HL-60/S4 treated with retinoic acid at 250 ng/mL for 4 days and 3 days (cell line): Measurements from ENCODE around the gene MYB.
"Not testable (repeated sequence)": the region's sequence is repeated elsewhere in the genome, so short reads cannot be mapped to it uniquely, and the experiment has no call there.

ENCODE experiments used
- in situ Hi-C: fragments of 300-500 bp; cut with MboI; formaldehyde crosslinking; loops from 2 replicates; pipeline ENCODE4 v1.7.0; 2022; ENCODE audit warnings: low sequenced_read_pairs

MYB gene

DNA sequence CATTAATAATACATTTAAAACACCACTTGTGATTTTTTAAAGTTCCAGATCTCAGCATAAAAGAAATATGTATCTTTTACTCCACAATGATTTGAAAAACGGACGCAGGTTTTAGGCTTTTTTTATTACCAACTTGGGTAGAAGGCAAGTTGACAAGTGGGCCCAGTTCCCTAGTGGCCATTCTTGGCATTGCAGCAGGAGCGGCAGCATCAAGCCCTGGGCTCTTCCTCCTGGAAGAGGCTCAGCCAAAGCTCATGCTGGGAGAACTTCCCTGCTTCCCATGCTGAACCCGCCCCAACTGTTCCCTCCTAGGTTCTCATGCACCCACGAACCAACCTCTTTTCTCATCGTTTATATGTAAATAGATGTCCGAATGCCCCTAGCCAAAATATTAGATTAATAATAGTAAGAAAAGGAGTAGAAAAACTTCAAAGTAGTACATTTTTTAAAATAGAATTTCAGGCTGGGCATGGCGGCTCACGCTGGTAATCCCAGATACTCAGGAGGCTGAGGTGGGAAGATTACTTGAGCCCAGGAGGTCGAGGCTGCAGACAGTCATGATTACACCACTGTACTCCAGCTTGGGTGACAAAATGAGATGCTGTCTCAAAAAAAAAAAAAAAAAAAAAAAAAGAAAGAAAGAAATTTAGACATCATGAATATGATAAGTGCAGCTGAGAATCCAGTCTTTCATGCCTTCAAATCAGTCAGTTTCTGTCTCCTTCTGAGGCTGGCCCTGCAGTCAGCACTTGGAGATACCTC is 18.2 kb upstream of the MYB start:
- in situ Hi-C loops: no loop called here

DNA sequence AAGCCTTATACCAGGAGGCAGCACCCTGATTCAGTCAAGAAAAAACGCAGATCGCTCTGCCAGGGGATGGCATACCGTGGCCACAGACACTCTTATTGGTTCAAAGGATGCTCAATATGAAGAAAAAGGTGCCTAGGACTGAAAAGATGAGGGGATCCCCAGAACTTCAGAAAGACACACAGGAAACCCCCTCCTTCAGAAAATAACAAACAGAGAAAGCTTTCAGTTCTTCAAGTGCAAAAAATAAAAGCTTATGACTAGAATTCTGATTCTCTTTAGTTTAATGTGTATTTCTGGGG is 17.7 kb upstream of the MYB start:
- in situ Hi-C loops: no loop called here

DNA sequence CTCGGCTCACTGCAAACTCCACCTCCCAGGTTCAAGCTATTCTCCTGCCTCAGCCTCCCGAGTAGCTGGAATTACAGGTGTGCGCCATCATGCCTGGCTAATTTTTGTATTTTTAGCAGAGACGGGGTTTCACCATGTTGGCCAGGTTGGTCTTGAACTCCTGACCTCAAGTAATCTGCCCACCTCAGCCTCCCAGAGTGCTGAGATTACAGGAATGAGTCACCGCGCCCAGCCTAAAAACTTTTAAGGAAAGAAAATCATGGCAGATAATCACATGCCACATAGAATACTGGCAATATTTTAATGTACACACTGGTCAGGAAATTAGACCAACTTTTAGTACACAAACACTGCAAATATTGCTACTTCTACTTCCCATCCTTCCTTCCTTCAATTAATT is 16.7 kb upstream of the MYB start:
- in situ Hi-C loops: not testable (repeated sequence)

- in situ Hi-C loops: no loop called here
These were observed 16.1 kb upstream of the MYB start for GRCh38 chr6:135165031-135165430.

DNA sequence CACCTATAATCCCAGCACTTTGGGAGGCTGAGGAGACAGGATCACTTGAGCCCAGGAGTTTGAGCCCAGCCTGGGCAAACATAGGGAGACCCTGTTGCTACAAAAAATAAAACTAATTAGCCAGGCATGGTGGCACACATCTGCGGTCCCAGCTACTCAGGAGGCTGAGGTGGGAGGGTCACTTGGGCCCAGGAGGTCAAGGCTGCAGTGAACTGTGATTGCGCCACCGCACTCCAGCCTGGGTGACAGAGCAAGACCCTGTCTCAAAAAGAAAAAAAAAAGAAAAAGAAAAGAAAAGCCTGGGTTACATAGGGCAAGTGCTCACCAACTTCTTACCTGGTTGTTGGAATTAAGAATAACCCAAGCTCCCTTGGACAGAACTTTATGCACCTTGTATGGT is 14.6 kb upstream of the MYB start:
- in situ Hi-C loops: no loop called here

GRCh38 chr6:135167617-135168016 is 13.5 kb upstream of the MYB start:
- in situ Hi-C loops: no loop called here

DNA sequence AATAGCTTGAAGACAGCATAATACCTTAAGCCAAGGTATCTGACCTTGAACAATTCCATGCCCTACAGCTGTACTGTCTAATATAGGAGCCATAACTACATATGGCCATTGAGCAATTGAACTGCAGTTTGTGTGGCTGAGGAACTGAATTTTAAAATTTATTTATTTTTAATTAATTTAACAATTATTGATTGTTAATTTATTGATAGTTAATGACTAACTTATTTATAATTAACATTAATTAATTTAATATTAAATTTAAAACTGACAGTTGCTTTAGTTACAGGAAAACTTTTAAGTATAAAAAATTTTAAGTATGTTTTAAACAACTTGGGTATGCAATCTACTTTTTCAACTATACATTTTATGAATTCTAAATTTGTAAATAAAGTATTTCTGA is 12.3 kb upstream of the MYB start:
- in situ Hi-C loops: no loop called here

GRCh38 chr6:135170238-135170637 is 10.9 kb upstream of the MYB start:
- in situ Hi-C loops: no loop called here

- in situ Hi-C loops: no loop called here
These were observed 10.3 kb upstream of the MYB start for GRCh38 chr6:135170849-135171248.

DNA sequence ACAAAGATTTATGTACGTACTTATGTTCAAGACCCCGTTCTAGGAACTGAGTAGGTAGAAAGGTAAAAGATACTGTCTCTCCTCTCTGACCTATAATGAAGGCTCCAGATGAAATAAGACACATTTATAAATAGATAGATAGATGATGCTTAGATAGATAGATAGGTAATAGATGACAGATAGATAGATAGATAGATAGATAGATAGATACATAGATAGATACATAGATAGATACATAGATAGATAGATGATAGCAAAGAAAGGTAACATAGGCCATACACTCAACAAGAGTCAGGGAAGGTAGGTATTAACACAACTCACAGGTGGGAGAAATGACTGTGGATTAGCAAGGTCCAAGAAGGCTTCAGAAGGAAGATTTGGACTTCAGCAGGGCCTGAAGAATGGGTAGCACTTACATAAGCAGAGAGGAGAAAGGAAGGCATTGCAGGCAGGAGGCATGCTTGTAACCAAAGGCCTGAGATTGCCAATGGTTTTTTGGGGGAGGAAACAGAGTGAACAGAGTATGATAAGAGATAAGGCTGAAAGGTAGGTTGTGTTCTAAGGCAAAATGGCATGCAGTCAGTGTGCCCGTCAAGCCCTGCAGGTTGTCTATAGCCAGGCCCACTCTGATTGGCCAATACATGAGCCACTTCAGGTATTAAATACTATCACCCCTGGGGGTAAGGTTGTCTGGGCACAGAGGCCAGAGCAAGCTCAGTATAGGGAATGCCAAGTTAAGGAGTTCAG is 7.7 kb upstream of the MYB start:
- in situ Hi-C loops: no loop called here

- in situ Hi-C loops: no loop called here
These were observed 7.1 kb upstream of the MYB start for GRCh38 chr6:135173989-135174484.

GRCh38 chr6:135176058-135176457 is 5.0 kb upstream of the MYB start:
- in situ Hi-C loops: no loop called here

- in situ Hi-C loops: no loop called here
These were observed 4.6 kb upstream of the MYB start for GRCh38 chr6:135176464-135176863.

GRCh38 chr6:135179372-135179771 is 1.7 kb upstream of the MYB start:
- in situ Hi-C loops: no loop called here

GRCh38 chr6:135179920-135180541 is 1.1 kb upstream of the MYB start:
- in situ Hi-C loops: no loop called here

DNA sequence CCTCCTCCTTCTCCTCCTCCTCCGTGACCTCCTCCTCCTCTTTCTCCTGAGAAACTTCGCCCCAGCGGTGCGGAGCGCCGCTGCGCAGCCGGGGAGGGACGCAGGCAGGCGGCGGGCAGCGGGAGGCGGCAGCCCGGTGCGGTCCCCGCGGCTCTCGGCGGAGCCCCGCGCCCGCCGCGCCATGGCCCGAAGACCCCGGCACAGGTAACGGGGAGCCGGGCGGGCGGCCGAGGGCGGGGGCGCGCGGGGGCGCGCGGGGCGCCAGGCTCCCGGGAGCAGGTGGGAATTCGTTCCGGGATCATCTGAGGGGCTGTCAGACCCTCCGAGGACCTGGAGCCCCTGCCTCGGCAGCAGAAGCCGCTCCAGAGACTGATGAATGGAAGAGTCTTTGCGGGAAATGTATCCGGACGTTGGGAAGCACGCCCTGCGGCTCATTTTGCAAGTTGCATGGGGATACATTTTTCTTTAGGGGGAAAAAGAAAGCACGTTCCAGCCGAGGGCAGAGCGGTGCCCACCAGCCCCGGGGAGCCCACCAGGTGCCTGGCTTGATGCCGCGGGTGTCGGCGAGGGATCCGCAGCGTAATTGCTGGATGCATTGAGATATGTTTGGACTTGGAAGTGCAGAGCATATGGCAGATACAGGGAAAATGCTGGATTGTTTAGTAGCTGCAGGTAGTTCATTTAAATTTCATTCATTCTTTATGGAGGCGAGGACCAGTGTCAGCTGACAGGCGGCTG is 394 bp downstream of the MYB start:
- in situ Hi-C loops: no loop called here

DNA sequence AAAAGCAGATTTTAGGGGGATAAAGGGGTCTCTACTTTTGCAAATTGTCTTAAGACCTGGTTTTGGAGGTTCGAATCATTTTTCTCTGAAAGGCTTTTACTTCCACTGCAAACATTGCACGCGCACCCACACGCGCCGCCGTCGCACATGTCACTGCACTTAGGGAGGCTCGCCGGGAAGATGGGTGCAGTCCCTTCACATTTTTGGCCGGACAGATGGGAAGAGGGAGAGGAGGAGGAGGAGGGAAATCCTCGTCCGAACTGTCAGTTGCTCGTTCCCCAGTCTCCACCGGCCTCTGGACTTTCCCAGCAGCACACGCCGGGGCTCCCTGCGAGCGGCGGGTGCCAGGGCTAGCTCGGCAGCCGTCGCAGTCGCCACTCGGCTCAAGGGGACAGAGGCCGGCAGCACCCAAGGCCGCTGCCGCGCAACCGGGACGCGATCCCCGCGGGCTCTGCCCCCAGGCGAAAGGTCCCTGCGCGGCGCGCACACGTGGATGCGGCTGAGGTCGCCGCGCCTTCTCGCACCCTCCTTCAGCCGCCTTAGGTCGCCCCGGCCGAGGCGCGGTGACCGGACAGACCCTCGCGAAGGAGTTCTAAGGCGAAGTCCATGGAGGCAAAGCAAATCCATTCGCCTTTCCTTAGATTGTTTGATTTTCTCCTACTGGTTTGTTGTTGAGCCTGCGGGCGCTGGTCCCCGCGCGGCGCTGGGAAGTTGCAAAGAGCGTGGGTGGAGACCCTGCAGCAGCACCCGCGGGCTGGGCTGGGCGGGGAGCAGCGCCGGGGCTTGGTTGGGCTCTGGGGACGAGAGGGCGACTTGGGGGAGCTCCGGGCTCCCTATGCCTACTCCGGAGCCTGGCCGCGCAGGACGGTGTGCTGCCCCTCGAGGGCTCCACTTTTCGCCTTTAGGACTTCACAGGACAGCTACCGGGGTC is 1.2 kb downstream of the MYB start:
- in situ Hi-C loops: no loop called here

DNA sequence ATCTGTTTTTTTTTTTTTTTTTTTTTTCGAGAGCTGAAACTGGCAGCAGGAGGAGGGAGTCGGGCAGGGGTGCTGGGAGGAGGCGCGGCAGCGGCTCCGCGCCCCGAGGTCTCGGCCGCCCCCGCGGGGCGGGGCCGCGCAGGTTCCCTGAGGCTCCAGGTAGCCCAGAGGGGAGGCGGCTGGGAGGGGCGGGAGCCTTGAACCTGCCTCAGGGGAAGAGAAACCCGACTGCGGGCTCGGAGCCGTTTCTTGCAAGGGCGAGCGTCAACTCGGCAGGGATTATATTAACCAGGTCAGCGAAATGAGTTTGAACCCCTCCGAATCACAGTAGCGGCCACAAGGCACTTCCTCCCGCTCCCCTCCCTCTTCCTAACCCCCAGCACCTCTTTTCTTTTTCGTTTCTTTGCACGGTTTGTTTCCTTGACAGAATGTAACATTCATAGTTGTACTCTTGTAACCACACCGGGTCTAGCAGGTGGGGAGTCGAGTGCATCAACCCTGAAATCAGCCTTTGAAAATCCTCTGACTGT is 2.0 kb downstream of the MYB start:
- in situ Hi-C loops: no loop called here

- in situ Hi-C loops: no loop called here
These were observed 2.7 kb downstream of the MYB start for GRCh38 chr6:135183532-135184440.
